ENCODE measurements around the gene ABCC2. TPM values are rescaled to one million over a fixed set of nuclear protein-coding genes. Genes with fewer than 3 reads are reported as not detected.
"Not testable (repeated sequence)": the region's sequence is repeated elsewhere in the genome, so short reads cannot be mapped to it uniquely, and the experiment has no call there.

The ABCC2 gene
- 2.0 and 3.4 TPM in 2 replicates for polyA plus RNA-seq
- polyA minus RNA-seq, result 0.58 and 0.97 TPM in 2 replicates

- no peak within 1 kb of the TSS for H3K4me3 ChIP-seq (ENCODE audit: low read length)
- H3K27me3 ChIP-seq (ENCODE audit: insufficient read depth, low read depth, low read length), result no peaks in the 10 kb centered on the region
- no peak within 1 kb of the TSS for H3K4me2 ChIP-seq (ENCODE audit: low read length)
- H3F3A ChIP-seq (ENCODE audit: insufficient read depth, low read length, poor library complexity, severe bottlenecking), result no peaks in the 10 kb centered on the region
- H3K27ac ChIP-seq (ENCODE audit: low read length), result no peak within 1 kb of the TSS
- no peaks in the 10 kb centered on the region for H3K79me2 ChIP-seq (replicated peaks; ENCODE audit: insufficient read depth, low read length)
- H3K36me3 ChIP-seq (ENCODE audit: insufficient read depth, low read length), result no peaks in the 10 kb centered on the region
- no peak within 1 kb of the TSS for H2AFZ ChIP-seq (ENCODE audit: low read depth, low read length)
- TF ChIP-seq EP300 (conservative IDR thresholded peaks at IDR 0.05; ENCODE audit: poor library complexity, severe bottlenecking) (no peak), RAD21 (conservative IDR thresholded peaks at IDR 0.05) (no peak), REST (IDR thresholded peaks at IDR 0.05; ENCODE audit: borderline replicate concordance) (no peak), CTCF (IDR thresholded peaks at IDR 0.05; ENCODE audit: poor library complexity, severe bottlenecking) (no peak), EZH2 (IDR thresholded peaks at IDR 0.05; ENCODE audit: borderline replicate concordance, insufficient read depth, low read length, poor library complexity, severe bottlenecking) (no peak), TAF1 (IDR thresholded peaks at IDR 0.05; ENCODE audit: low read depth) (no peak), SMC3 (conservative IDR thresholded peaks at IDR 0.05; ENCODE audit: poor library complexity) (no peak), POLR2AphosphoS5 (IDR thresholded peaks at IDR 0.05) (no peak), MXI1 (conservative IDR thresholded peaks at IDR 0.05; ENCODE audit: poor library complexity, severe bottlenecking) (no peak)
- no peaks in the 10 kb centered on the region for H3K9me3 ChIP-seq (ENCODE audit: low read length)
- no peaks in the 10 kb centered on the region for H3K9me2 ChIP-seq (ENCODE audit: insufficient read depth, low read length)
- no peak within 1 kb of the TSS for H3K9ac ChIP-seq (ENCODE audit: low read length)
- H4K20me1 ChIP-seq (ENCODE audit: insufficient read depth), result no peaks in the 10 kb centered on the region
These were observed at the start of gene ABCC2 for GRCh38 chr10:99782447-99783286. ABCC2 (plus strand) TSS chr10:99782640; CDS start chr10:99782845, 205 bp downstream.

- TF ChIP-seq EP300 (conservative IDR thresholded peaks at IDR 0.05; ENCODE audit: poor library complexity, severe bottlenecking) (no peak), POLR2AphosphoS5 (IDR thresholded peaks at IDR 0.05) (no peak), MXI1 (conservative IDR thresholded peaks at IDR 0.05; ENCODE audit: poor library complexity, severe bottlenecking) (no peak), EZH2 (IDR thresholded peaks at IDR 0.05; ENCODE audit: borderline replicate concordance, insufficient read depth, low read length, poor library complexity, severe bottlenecking) (no peak), TAF1 (IDR thresholded peaks at IDR 0.05; ENCODE audit: low read depth) (no peak), SMC3 (conservative IDR thresholded peaks at IDR 0.05; ENCODE audit: poor library complexity) (no peak), REST (IDR thresholded peaks at IDR 0.05; ENCODE audit: borderline replicate concordance) (no peak)
- no peak overlapping the region for H2AFZ ChIP-seq (ENCODE audit: low read depth, low read length)
These were observed 49.1 kb upstream of the ABCC2 start for GRCh38 chr10:99733366-99733765.

GRCh38 chr10:99734111-99734510, 48.3 kb upstream of the ABCC2 start:
- not testable (repeated sequence) for H3K27me3 ChIP-seq (ENCODE audit: insufficient read depth, low read depth, low read length); H3K4me3 ChIP-seq (ENCODE audit: low read length); H2AFZ ChIP-seq (ENCODE audit: low read depth, low read length); H3K4me2 ChIP-seq (ENCODE audit: low read length); H3K27ac ChIP-seq (ENCODE audit: low read length); H3F3A ChIP-seq (ENCODE audit: insufficient read depth, low read length, poor library complexity, severe bottlenecking); H3K9me3 ChIP-seq (ENCODE audit: low read length); H3K9ac ChIP-seq (ENCODE audit: low read length); H4K20me1 ChIP-seq (ENCODE audit: insufficient read depth); H3K9me2 ChIP-seq (ENCODE audit: insufficient read depth, low read length); H3K36me3 ChIP-seq (ENCODE audit: insufficient read depth, low read length); H3K79me2 ChIP-seq (replicated peaks; ENCODE audit: insufficient read depth, low read length)

More at GRCh38 chr10:99733366-99733765, 49.1 kb upstream of the ABCC2 start:
- H3K4me3 ChIP-seq (ENCODE audit: low read length), result no peak overlapping the region
- peaks cover 7% of the 10 kb centered on the region for H3K36me3 ChIP-seq (ENCODE audit: insufficient read depth, low read length)
- H3K27ac ChIP-seq (ENCODE audit: low read length), result no peak overlapping the region
- no peaks in the 10 kb centered on the region for H4K20me1 ChIP-seq (ENCODE audit: insufficient read depth)
- H3F3A ChIP-seq (ENCODE audit: insufficient read depth, low read length, poor library complexity, severe bottlenecking), result peaks cover 5% of the 10 kb centered on the region
- peaks cover 10% of the 10 kb centered on the region for H3K79me2 ChIP-seq (replicated peaks; ENCODE audit: insufficient read depth, low read length)
- H3K9ac ChIP-seq (ENCODE audit: low read length), result no peak overlapping the region
- H3K27me3 ChIP-seq (ENCODE audit: insufficient read depth, low read depth, low read length), result no peaks in the 10 kb centered on the region
- no peak overlapping the region for H3K4me2 ChIP-seq (ENCODE audit: low read length)
- H3K9me2 ChIP-seq (ENCODE audit: insufficient read depth, low read length), result no peaks in the 10 kb centered on the region
- no peaks in the 10 kb centered on the region for H3K9me3 ChIP-seq (ENCODE audit: low read length)
